Hepatocyte (in vitro differentiated cells): Measurements from ENCODE around the gene TEX10. TPM values are rescaled to one million over a fixed set of nuclear protein-coding genes. Genes with fewer than 3 reads are reported as not detected.

Experiments used
- DNase-seq: peaks from one replicate; pipeline ENCODE4 v3.0.0-alpha.2; 2016; ENCODE audit warnings: low spot score
- H2AFZ ChIP-seq: fragments of 200-600 bp; sonication (generic); 2 replicates; pipeline ENCODE4 v1.6.0; 2016; ENCODE audit warnings: antibody characterized with exemption, mild to moderate bottlenecking
- H3K27ac ChIP-seq: fragments of 200-600 bp; sonication (generic); 2 replicates; pipeline ENCODE4 v1.5.1; 2016; ENCODE audit warnings: mild to moderate bottlenecking
- H3K27me3 ChIP-seq: fragments of 200-600 bp; sonication (generic); 2 replicates; pipeline ENCODE4 v1.6.1; 2016
- H3K36me3 ChIP-seq: fragments of 200-600 bp; sonication (generic); replicated peaks from 2 replicates; pipeline ENCODE4 v1.5.1; 2016; ENCODE audit warnings: low read depth; ENCODE audit not compliant: insufficient read depth
- H3K4me1 ChIP-seq: fragments of 200-600 bp; sonication (generic); 2 replicates; pipeline ENCODE4 v1.5.1; 2016; ENCODE audit warnings: mild to moderate bottlenecking, moderate library complexity; ENCODE audit not compliant: insufficient read depth
- H3K4me2 ChIP-seq: fragments of 200-600 bp; sonication (generic); 2 replicates; pipeline ENCODE4 v1.6.0; 2016
- H3K4me3 ChIP-seq: fragments of 200-600 bp; sonication (generic); 2 replicates; pipeline ENCODE4 v1.5.1; 2016; ENCODE audit warnings: mild to moderate bottlenecking
- H3K79me2 ChIP-seq: fragments of 200-600 bp; sonication (generic); 2 replicates; pipeline ENCODE4 v1.6.0; 2017; ENCODE audit warnings: mild to moderate bottlenecking
- H3K9me2 ChIP-seq: fragments of 200-600 bp; sonication (generic); replicated peaks from 2 replicates; pipeline ENCODE4 v1.6.0; 2017; ENCODE audit warnings: mild to moderate bottlenecking; ENCODE audit not compliant: insufficient read depth
- H3K9me3 ChIP-seq: fragments of 200-600 bp; sonication (generic); 2 replicates; pipeline ENCODE4 v1.5.1; 2016; ENCODE audit warnings: low read depth, mild to moderate bottlenecking
- H4K20me1 ChIP-seq: fragments of 200-600 bp; sonication (generic); 2 replicates; pipeline ENCODE4 v1.6.0; 2016; ENCODE audit warnings: mild to moderate bottlenecking; ENCODE audit not compliant: insufficient read depth, poor library complexity, severe bottlenecking
- EZH2 ChIP-seq: fragments of 200-600 bp; sonication (generic); IDR thresholded peaks from 2 replicates; pipeline ENCODE4 v1.6.1; 2016; ENCODE audit warnings: antibody characterized with exemption, mild to moderate bottlenecking, borderline replicate concordance
- EZH2phosphoT487 ChIP-seq: fragments of 200-600 bp; sonication (generic); IDR thresholded peaks from one replicate; pipeline ENCODE4 v1.6.1; 2018; ENCODE audit warnings: antibody characterized with exemption, mild to moderate bottlenecking, low read depth, moderate library complexity; ENCODE audit not compliant: unreplicated experiment, severe bottlenecking
- WGBS: methylation state at CpG from one replicate; pipeline ENCODE4 v1.1.6; 2016; ENCODE audit warnings: low lambda C conversion rate; ENCODE audit errors: missing lambda C conversion rate; 5-methylcytosine and 5-hydroxymethylcytosine counted together
- polyA plus RNA-seq: library from polyadenylated mRNA; unstranded; fragments of >200 nt; fragmentation: Nextera tagmentation; extraction: Ambion mirVana; gene quantifications from 2 replicates; pipeline ENCODE4 v1.2.1, GENCODE V29; 2016
- total RNA-seq: library from RNA; depleted of rRNA; stranded (reverse); fragments of >200 nt; gene quantifications from 2 replicates; pipeline ENCODE4 v1.2.3, GENCODE V29; 2014
- TF ChIP-seq, protein P1 (sequence below): fragments of 200-600 bp; sonication (generic); IDR thresholded peaks from 2 replicates; pipeline ENCODE4 v1.5.1; 2016; ENCODE audit warnings: antibody characterized with exemption, mild to moderate bottlenecking; ENCODE audit not compliant: poor library complexity

TEX10 gene
- total and polyA plus RNA-seq, 2 experiments from 2014 or later, result 21.8 to 30.0 TPM

DNA sequence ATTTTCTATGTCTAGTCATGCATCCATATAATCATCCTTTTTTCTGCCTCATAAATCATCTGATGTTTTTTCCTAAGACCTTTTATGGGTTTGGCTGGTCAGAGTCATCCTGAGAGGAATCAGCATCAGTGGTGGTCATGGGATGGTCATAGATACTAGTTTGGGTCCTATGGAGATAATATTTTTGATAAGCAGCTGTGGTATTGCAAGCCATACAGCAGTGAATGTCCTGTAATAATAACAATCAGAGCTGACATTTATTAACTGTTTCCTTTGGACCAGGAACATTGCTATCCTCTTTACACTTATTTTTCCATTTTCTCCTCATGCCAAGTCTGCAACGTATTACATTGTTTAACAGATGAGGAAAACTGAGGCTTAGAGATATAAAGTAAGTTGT, 83.1 kb downstream of the TEX10 start:
- Histone ChIP-seq H3K36me3 (no peaks in the 10 kb centered on the region), H3K4me3 (no peak overlapping the region), H4K20me1 (no peaks in the 10 kb centered on the region), H3K27ac (no peak overlapping the region), H2AFZ (no peak overlapping the region), H3K4me2 (no peak overlapping the region), H3K9me2 (no peaks in the 10 kb centered on the region), H3K79me2 (no peaks in the 10 kb centered on the region), H3K4me1 (no peaks in the 10 kb centered on the region), H3K9me3 (no peaks in the 10 kb centered on the region), H3K27me3 (no peaks in the 10 kb centered on the region)
- TF ChIP-seq, protein P1, sequence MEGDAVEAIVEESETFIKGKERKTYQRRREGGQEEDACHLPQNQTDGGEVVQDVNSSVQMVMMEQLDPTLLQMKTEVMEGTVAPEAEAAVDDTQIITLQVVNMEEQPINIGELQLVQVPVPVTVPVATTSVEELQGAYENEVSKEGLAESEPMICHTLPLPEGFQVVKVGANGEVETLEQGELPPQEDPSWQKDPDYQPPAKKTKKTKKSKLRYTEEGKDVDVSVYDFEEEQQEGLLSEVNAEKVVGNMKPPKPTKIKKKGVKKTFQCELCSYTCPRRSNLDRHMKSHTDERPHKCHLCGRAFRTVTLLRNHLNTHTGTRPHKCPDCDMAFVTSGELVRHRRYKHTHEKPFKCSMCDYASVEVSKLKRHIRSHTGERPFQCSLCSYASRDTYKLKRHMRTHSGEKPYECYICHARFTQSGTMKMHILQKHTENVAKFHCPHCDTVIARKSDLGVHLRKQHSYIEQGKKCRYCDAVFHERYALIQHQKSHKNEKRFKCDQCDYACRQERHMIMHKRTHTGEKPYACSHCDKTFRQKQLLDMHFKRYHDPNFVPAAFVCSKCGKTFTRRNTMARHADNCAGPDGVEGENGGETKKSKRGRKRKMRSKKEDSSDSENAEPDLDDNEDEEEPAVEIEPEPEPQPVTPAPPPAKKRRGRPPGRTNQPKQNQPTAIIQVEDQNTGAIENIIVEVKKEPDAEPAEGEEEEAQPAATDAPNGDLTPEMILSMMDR, result no peak
- TF ChIP-seq EZH2, result no peak
- TF ChIP-seq EZH2phosphoT487, result no peak
- no peak for DNase-seq
- WGBS, result 80% methylated on average over 1 of the region's 1 CpG

DNA sequence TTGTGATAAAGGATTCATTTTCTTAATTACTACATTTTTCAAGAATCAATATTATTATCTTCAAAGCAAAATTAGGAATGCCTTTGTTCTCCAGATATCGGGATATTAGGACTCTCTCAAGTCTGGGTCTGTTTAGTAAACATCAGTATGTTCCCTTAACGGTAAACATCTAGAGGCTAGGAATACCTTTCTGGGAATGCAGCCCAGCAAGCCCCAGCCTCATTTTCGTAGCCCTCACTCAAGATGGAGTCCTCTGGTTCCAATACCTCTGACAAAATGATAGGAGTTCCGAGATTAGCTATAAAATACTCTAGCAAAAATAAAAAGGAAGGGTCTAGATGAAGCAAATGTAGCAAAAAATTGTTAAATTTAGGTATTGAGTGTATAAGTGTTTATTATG, 84.5 kb downstream of the TEX10 start:
- WGBS, result 71% methylated on average over 4 of the region's 4 CpGs
- no peak overlapping the region for H3K4me2 ChIP-seq

DNA sequence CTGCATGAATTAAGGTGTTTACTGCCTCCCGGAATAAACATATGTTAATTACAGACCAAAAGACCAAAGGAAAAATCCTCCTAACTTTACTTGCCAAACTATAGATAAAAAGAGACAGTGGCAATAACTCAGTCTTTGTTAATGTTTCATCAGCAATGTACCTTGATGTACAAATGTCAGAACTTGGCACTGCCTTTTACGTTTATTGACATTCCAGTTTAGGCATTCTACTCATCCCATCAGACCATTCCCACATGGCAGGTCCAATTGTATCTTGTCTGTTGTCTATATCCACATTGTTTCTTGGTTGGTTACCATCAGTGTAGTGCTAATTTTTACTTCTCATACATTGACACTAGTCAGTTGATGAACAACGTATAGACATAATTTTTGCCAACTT, 85.5 kb downstream of the TEX10 start:
- no peak overlapping the region for H2AFZ ChIP-seq
- no peaks in the 10 kb centered on the region for H3K27me3 ChIP-seq
- TF ChIP-seq EZH2phosphoT487 (no peak), EZH2 (no peak)
- TF ChIP-seq, protein P1, result no peak
- H3K4me1 ChIP-seq, result no peaks in the 10 kb centered on the region
- H3K4me2 ChIP-seq, result no peak overlapping the region
- H3K27ac ChIP-seq, result no peak overlapping the region
- H3K36me3 ChIP-seq, result no peaks in the 10 kb centered on the region
- no peak for DNase-seq
- H4K20me1 ChIP-seq, result no peaks in the 10 kb centered on the region
- no peak overlapping the region for H3K4me3 ChIP-seq
- WGBS, result 90% methylated on average over 3 of the region's 3 CpGs
- no peaks in the 10 kb centered on the region for H3K9me2 ChIP-seq
- no peaks in the 10 kb centered on the region for H3K9me3 ChIP-seq
- H3K79me2 ChIP-seq, result no peaks in the 10 kb centered on the region

More for the DNA sequence above, 84.5 kb downstream of the TEX10 start:
- Histone ChIP-seq H3K27ac (no peak overlapping the region), H2AFZ (no peak overlapping the region), H3K9me2 (no peaks in the 10 kb centered on the region), H3K4me1 (no peaks in the 10 kb centered on the region), H3K4me3 (no peak overlapping the region), H3K9me3 (no peaks in the 10 kb centered on the region), H3K79me2 (no peaks in the 10 kb centered on the region), H4K20me1 (no peaks in the 10 kb centered on the region), H3K36me3 (no peaks in the 10 kb centered on the region), H3K27me3 (no peaks in the 10 kb centered on the region)
- no peak for DNase-seq
- TF ChIP-seq, protein P1, result no peak
- TF ChIP-seq EZH2, result no peak
- no peak for TF ChIP-seq EZH2phosphoT487

Other genes starting within 250 kb of the TEX10 start
- gene MSANTD3, start 74.2 kb upstream of the TEX10 start, total RNA-seq, result 34.3 and 42.2 TPM in 2 replicates
- gene MSANTD3, start 74.2 kb upstream of the TEX10 start, polyA plus RNA-seq, result 33.4 and 33.8 TPM in 2 replicates
- 8.7 and 13.7 TPM in 2 replicates for gene TMEFF1, start 120.2 kb upstream of the TEX10 start, total RNA-seq
- gene TMEFF1, start 120.2 kb upstream of the TEX10 start, polyA plus RNA-seq, result 5.4 and 5.9 TPM in 2 replicates
- 1.0 and 2.4 TPM in 2 replicates for gene CAVIN4, start 225.1 kb upstream of the TEX10 start, total RNA-seq
- gene CAVIN4, start 225.1 kb upstream of the TEX10 start, polyA plus RNA-seq, result 0.53 and 0.54 TPM in 2 replicates